ENCODE data around the gene CACHD1. TPM values are rescaled to one million over a fixed set of nuclear protein-coding genes. Genes with fewer than 3 reads are reported as not detected.

CACHD1 gene
- total and polyA plus RNA-seq, 9 of the 15 experiments (the other 6 are each of a cell fraction or from before 2014, with no cell fraction given), result 0.07 TPM; not detected in 8

GRCh38 chr1:64538389-64538788, 68.5 kb downstream of the CACHD1 start:
- BruUV-seq (replicated peaks), result no TSS peak
- ATAC-seq (no peak), FAIRE-seq (no peak)
- TF ChIP-seq HNRNPH1 (optimal IDR thresholded peaks at IDR 0.05; ENCODE audit: low read depth, low read length) (no peak), ZFP1 (CRISPR knock-in tag; IDR thresholded peaks at IDR 0.05) (no peak), HCFC1 (IDR thresholded peaks at IDR 0.05; ENCODE audit: low read depth, low read length) (no peak), ILF3 (IDR thresholded peaks at IDR 0.05; ENCODE audit: borderline replicate concordance) (no peak), U2AF1 (optimal IDR thresholded peaks at IDR 0.05; ENCODE audit: low read depth, low read length) (no peak), L3MBTL2 (IDR thresholded peaks at IDR 0.05) (no peak), HMG20B (CRISPR knock-in tag; IDR thresholded peaks at IDR 0.05) (no peak), ZNF134 (CRISPR knock-in tag; conservative IDR thresholded peaks at IDR 0.05) (no peak), CEBPZ (IDR thresholded peaks at IDR 0.05; ENCODE audit: borderline replicate concordance, low read depth, low read length) (no peak), XRCC4 (IDR thresholded peaks at IDR 0.05; ENCODE audit: extremely low read depth, insufficient read depth, insufficient read length) (no peak), ZNF644 (tag; IDR thresholded peaks at IDR 0.05; ENCODE audit: low read depth) (no peak), CC2D1A (IDR thresholded peaks at IDR 0.05) (no peak), SRF (CRISPR knock-in tag; IDR thresholded peaks at IDR 0.05) (no peak), HNRNPUL1 (IDR thresholded peaks at IDR 0.05; ENCODE audit: low read length) (no peak), NEUROD1 (IDR thresholded peaks at IDR 0.05; ENCODE audit: borderline replicate concordance, low read depth, low read length, partially characterized antibody) (no peak), RREB1 (CRISPR knock-in tag; IDR thresholded peaks at IDR 0.05) (no peak)

More at GRCh38 chr1:64538389-64538788, 68.5 kb downstream of the CACHD1 start:
- 0% methylated on average over 3 of the region's 3 CpGs for WGBS (ENCODE audit: insufficient coverage, low coverage, missing lambda C conversion rate)
- Histone ChIP-seq H3K4me3 (no peak overlapping the region), H3K4me2 (ENCODE audit: insufficient read depth, low read length) (no peak overlapping the region), H3K9me3 (replicated peaks; ENCODE audit: control insufficient read depth, insufficient read depth, low read depth, low read length) (no peaks in the 10 kb centered on the region), H3K9me1 (ENCODE audit: control insufficient read depth, insufficient read depth, low read length) (no peaks in the 10 kb centered on the region), H3K79me2 (ENCODE audit: control insufficient read depth, insufficient read depth, low read length) (no peaks in the 10 kb centered on the region), H4K20me1 (replicated peaks; ENCODE audit: control insufficient read depth, insufficient read depth, low read length) (no peaks in the 10 kb centered on the region), H3K4me1 (replicated peaks in 1 of 2; ENCODE audit: control insufficient read depth in 2 of 2, insufficient read depth in 2 of 2, low read length in 2 of 2) (no peaks in the 10 kb centered on the region), H3K27ac (ENCODE audit: extremely low read depth, low read depth, low read length) (no peak overlapping the region), H2AFZ (ENCODE audit: low read depth, low read length) (no peak overlapping the region), H3K9ac (ENCODE audit: insufficient read depth in 1 of 2, low read depth in 2 of 2, low read length in 2 of 2) (no peak overlapping the region), H3K36me3 (ENCODE audit: control insufficient read depth, insufficient read depth, low read length) (no peaks in the 10 kb centered on the region), H3K27me3 (ENCODE audit: control insufficient read depth in 2 of 2, insufficient read depth in 2 of 2, low read length in 2 of 2) (no peaks in the 10 kb centered on the region; a peak in 1 of 5 replicates)
- in situ Hi-C loops (cut with MboI), result no loop called here
- POLR2A ChIA-PET, result no interaction called here
- intact Hi-C loops (cut with micrococcal nuclease), result no loop called here
- CTCF ChIA-PET (ENCODE audit: low intra/inter-chr PET ratio), result no interaction called here
- DNase-seq (ENCODE audit: extremely low read depth in 1 of 4, low spot score in 3 of 4), result no peak

All from K562 (cell line).